ENCODE results near the gene ESPNL. TPM values are rescaled to one million over a fixed set of nuclear protein-coding genes. Genes with fewer than 3 reads are reported as not detected.

Gene ESPNL
- total RNA-seq, 1 experiment from 2014 or later, result 0.85 TPM

GRCh38 chr2:238169048-238169707 lies 69.0 kb downstream of the ESPNL start:
- TF ChIP-seq SIN3A (IDR thresholded peaks at IDR 0.05; ENCODE audit: borderline replicate concordance, insufficient read depth, low read depth, low read length) (no peak), CTCF (IDR thresholded peaks at IDR 0.05) (no peak), TCF7L2 (IDR thresholded peaks at IDR 0.05; ENCODE audit: low read depth, low read length) (no peak)
- ChIA-PET CTCF (interaction anchor here (0.7 kb wide), 1 partner anchor 42 kb away, joined by 3 read pairs; no protein-coding TSS in a partner anchor), POLR2A (no interaction called here)
- ATAC-seq (no peak), DNase-seq (ENCODE audit: low read depth, low spot score) (peak; percentile 28)
- in situ Hi-C loops (cut with HindIII; ENCODE audit: low pct_unique_long_range_greater_than_20kb, low sequenced_read_pairs) (no loop called here), intact Hi-C loops (cut with micrococcal nuclease; ENCODE audit: unreplicated experiment) (no loop called here)
- Histone ChIP-seq H3K36me3 (ENCODE audit: control insufficient read depth, insufficient read depth, low read length) (peaks cover 6% of the 10 kb centered on the region), H3K9me3 (ENCODE audit: control insufficient read depth, insufficient read depth, low read depth, low read length) (no peaks in the 10 kb centered on the region), H3K27me3 (ENCODE audit: control insufficient read depth, insufficient read depth, low read length) (no peaks in the 10 kb centered on the region), H3K4me1 (ENCODE audit: control insufficient read depth, insufficient read depth, low read length) (peaks cover 7% of the 10 kb centered on the region; the same call in 1 of the 2 replicates), H3K27ac (ENCODE audit: low read length) (peak overlapping the region; percentile 19; the same call in 1 of the 2 replicates), H3K4me3 (ENCODE audit: low read depth in 2 of 2, low read length in 2 of 2) (no peak overlapping the region)
- no TSS peak for BruUV-seq (replicated peaks)

- Histone ChIP-seq H3K4me3 (ENCODE audit: low read depth in 2 of 2, low read length in 2 of 2) (no peak overlapping the region), H3K27ac (ENCODE audit: low read length) (peak overlapping the region; percentile 7; the same call in 1 of the 2 replicates), H3K4me1 (ENCODE audit: control insufficient read depth, insufficient read depth, low read length) (peaks cover 7% of the 10 kb centered on the region; the same call in 1 of the 2 replicates), H3K9me3 (ENCODE audit: control insufficient read depth, insufficient read depth, low read depth, low read length) (no peaks in the 10 kb centered on the region), H3K27me3 (ENCODE audit: control insufficient read depth, insufficient read depth, low read length) (no peaks in the 10 kb centered on the region), H3K36me3 (ENCODE audit: control insufficient read depth, insufficient read depth, low read length) (peaks cover 6% of the 10 kb centered on the region)
- no TSS peak for BruUV-seq (replicated peaks)
- TF ChIP-seq POLR2AphosphoS5 (IDR thresholded peaks at IDR 0.05; ENCODE audit: low read depth, low read length) (0 out of 2 replicates have a peak, but pooled peaks have one; percentile 16), TCF7L2 (IDR thresholded peaks at IDR 0.05; ENCODE audit: low read depth, low read length) (no peak), SIN3A (IDR thresholded peaks at IDR 0.05; ENCODE audit: borderline replicate concordance, insufficient read depth, low read depth, low read length) (no peak)
- intact Hi-C loops (cut with micrococcal nuclease; ENCODE audit: unreplicated experiment), result no loop called here
- ATAC-seq (peak; percentile 22; the same call in 1 of the 2 replicates), DNase-seq (ENCODE audit: low read depth, low spot score) (peak; percentile 66)
- in situ Hi-C loops (cut with HindIII; ENCODE audit: low pct_unique_long_range_greater_than_20kb, low sequenced_read_pairs), result no loop called here
- ChIA-PET CTCF (interaction anchor here (0.7 kb wide), 1 partner anchor 43 kb away, joined by 3 read pairs; no protein-coding TSS in a partner anchor), POLR2A (no interaction called here)
Observed at GRCh38 chr2:238169708-238170251, 69.6 kb downstream of the ESPNL start.

- intact Hi-C loops (cut with micrococcal nuclease; ENCODE audit: unreplicated experiment), result no loop called here
Observed at GRCh38 chr2:238170386-238171071, 70.4 kb downstream of the ESPNL start.

More at GRCh38 chr2:238170386-238171071, 70.4 kb downstream of the ESPNL start:
- no peak overlapping the region for H3K4me3 ChIP-seq (ENCODE audit: low read depth in 2 of 2, low read length in 2 of 2)
- peaks cover 7% of the 10 kb centered on the region; the same call in 1 of the 2 replicates for H3K4me1 ChIP-seq (ENCODE audit: control insufficient read depth, insufficient read depth, low read length)
- H3K9me3 ChIP-seq (ENCODE audit: control insufficient read depth, insufficient read depth, low read depth, low read length), result no peaks in the 10 kb centered on the region
- DNase-seq (ENCODE audit: low read depth, low spot score) (no peak), ATAC-seq (no peak)
- no peak for TF ChIP-seq POLR2AphosphoS5 (IDR thresholded peaks at IDR 0.05; ENCODE audit: low read depth, low read length)
- no peak for TF ChIP-seq TCF7L2 (IDR thresholded peaks at IDR 0.05; ENCODE audit: low read depth, low read length)
- TF ChIP-seq SIN3A (IDR thresholded peaks at IDR 0.05; ENCODE audit: borderline replicate concordance, insufficient read depth, low read depth, low read length), result no peak
- TF ChIP-seq REST (IDR thresholded peaks at IDR 0.05; ENCODE audit: insufficient read depth in 1 of 2, low read depth in 2 of 2, low read length in 1 of 2), result no peak
- no peak for TF ChIP-seq CTCF (IDR thresholded peaks at IDR 0.05)
- H3K36me3 ChIP-seq (ENCODE audit: control insufficient read depth, insufficient read depth, low read length), result peaks cover 6% of the 10 kb centered on the region
- H3K27ac ChIP-seq (ENCODE audit: low read length), result no peak overlapping the region
- CTCF ChIA-PET, result no interaction called here
- POLR2A ChIA-PET, result no interaction called here
- no TSS peak for BruUV-seq (replicated peaks)
- in situ Hi-C loops (cut with HindIII; ENCODE audit: low pct_unique_long_range_greater_than_20kb, low sequenced_read_pairs), result no loop called here
- no peaks in the 10 kb centered on the region for H3K27me3 ChIP-seq (ENCODE audit: control insufficient read depth, insufficient read depth, low read length)

Data from Panc1 (cell line).